ENCODE measurements around the gene USP20. TPM values are rescaled to one million over a fixed set of nuclear protein-coding genes. Genes with fewer than 3 reads are reported as not detected.

The USP20 gene
- total RNA-seq, 1 donor from 2014 or later: 21.3 TPM

DNA sequence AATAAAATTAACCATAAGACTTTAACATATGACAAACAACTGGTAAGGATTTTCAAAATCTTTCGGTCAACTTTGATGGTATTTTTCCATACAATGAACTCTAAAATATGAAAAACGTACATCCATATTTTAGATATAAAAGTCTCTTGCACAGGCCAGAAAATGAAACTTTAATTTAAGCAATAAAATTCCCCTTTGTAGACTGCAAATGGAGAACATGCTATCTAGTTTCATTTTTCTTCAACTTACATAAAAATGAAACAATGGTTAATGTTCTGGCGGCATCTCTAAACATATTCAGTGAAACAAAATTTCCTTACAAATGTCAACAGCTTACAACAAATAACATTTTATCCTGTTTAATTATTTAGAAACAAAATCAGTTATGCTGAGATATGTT, 84.0 kb downstream of the USP20 start:
- DNase-seq (ENCODE audit: low spot score): no peak
- no peaks in the 10 kb centered on the region for H3K27me3 Mint-ChIP-seq (ENCODE audit: low read depth)
- TF ChIP-seq, protein P1, sequence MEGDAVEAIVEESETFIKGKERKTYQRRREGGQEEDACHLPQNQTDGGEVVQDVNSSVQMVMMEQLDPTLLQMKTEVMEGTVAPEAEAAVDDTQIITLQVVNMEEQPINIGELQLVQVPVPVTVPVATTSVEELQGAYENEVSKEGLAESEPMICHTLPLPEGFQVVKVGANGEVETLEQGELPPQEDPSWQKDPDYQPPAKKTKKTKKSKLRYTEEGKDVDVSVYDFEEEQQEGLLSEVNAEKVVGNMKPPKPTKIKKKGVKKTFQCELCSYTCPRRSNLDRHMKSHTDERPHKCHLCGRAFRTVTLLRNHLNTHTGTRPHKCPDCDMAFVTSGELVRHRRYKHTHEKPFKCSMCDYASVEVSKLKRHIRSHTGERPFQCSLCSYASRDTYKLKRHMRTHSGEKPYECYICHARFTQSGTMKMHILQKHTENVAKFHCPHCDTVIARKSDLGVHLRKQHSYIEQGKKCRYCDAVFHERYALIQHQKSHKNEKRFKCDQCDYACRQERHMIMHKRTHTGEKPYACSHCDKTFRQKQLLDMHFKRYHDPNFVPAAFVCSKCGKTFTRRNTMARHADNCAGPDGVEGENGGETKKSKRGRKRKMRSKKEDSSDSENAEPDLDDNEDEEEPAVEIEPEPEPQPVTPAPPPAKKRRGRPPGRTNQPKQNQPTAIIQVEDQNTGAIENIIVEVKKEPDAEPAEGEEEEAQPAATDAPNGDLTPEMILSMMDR (IDR thresholded peaks at IDR 0.05): no peak
- H3K36me3 Mint-ChIP-seq (ENCODE audit: low read depth): peaks cover 11% of the 10 kb centered on the region
- no peaks in the 10 kb centered on the region for H3K4me1 Mint-ChIP-seq (ENCODE audit: low read depth)
- no peak overlapping the region for H3K4me3 Mint-ChIP-seq (ENCODE audit: unreplicated experiment)
- no peak overlapping the region for H3K27ac Mint-ChIP-seq (ENCODE audit: unreplicated experiment)
- no peaks in the 10 kb centered on the region for H3K9me3 Mint-ChIP-seq (ENCODE audit: low read depth)

DNA sequence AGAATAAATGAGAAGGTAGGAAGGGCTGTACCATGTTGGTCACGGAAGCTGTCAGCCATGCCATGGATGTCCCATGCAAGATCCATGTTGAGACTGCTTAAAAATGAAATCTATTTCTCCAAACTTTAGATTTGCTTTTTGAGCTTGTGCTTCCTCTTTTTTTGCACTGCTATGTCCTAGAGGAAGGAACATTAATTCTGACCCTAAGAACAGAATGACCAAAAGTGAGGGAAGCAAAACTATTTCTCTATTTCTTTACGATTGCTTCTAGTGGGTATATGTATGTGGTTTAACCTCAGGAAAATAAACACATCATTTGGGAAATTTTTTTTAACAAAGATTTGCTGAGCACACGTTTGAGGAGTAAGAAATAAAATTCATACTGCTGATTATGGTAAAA, 84.6 kb downstream of the USP20 start:
- Mint-ChIP-seq H3K36me3 (ENCODE audit: low read depth) (peaks cover 15% of the 10 kb centered on the region), H3K4me1 (ENCODE audit: low read depth) (no peaks in the 10 kb centered on the region), H3K27ac (ENCODE audit: unreplicated experiment) (no peak overlapping the region), H3K27me3 (ENCODE audit: low read depth) (no peaks in the 10 kb centered on the region), H3K4me3 (ENCODE audit: unreplicated experiment) (no peak overlapping the region), H3K9me3 (ENCODE audit: low read depth) (no peaks in the 10 kb centered on the region)
- TF ChIP-seq, protein P1 (IDR thresholded peaks at IDR 0.05): no peak
- no peak for DNase-seq (ENCODE audit: low spot score)

DNA sequence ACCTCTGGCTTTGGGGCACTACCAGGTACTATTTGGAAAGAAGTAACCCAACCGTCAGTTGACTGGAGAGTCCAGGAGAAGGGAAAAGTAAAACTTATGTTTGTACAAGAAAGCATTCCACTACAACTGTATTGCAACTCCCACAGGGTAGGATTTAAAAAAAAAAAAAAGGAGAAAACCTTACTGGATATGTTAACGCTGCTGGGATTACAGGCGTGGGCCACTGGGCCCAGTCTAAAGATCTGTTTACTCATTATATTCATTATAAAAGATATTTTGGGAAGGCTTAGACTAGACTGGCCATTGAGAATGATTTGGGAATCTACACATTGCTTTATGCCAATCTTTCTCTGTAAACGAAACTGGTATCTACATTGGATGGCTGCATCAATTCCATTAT, 86.6 kb downstream of the USP20 start:
- Mint-ChIP-seq H3K9me3 (ENCODE audit: low read depth) (no peaks in the 10 kb centered on the region), H3K36me3 (ENCODE audit: low read depth) (peaks cover 19% of the 10 kb centered on the region), H3K4me1 (ENCODE audit: low read depth) (no peaks in the 10 kb centered on the region), H3K27me3 (ENCODE audit: low read depth) (no peaks in the 10 kb centered on the region), H3K27ac (ENCODE audit: unreplicated experiment) (no peak overlapping the region), H3K4me3 (ENCODE audit: unreplicated experiment) (no peak overlapping the region)
- TF ChIP-seq, protein P1 (IDR thresholded peaks at IDR 0.05): no peak
- DNase-seq (ENCODE audit: low spot score): no peak

DNA sequence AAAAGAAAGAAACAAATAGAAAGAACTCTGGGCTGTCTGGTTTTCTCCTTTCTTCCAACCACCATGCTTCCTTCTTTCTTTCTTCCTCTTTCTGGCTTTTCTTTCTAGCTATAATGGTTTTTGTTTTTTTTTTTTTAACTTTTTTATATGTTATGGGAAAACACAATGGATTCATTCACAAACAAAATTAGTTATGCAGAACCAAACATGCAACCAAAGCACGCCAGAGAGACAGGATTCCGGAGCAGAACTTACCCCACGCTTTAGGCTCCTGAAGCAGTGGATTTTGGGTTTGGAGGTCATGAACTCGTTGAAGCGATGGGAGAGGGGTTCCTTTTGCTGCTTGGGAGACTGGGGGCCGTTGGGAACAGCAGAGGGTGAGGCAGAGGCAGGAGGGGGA, 88.3 kb downstream of the USP20 start:
- DNase-seq (ENCODE audit: low spot score): no peak
- Mint-ChIP-seq H3K4me1 (ENCODE audit: low read depth) (no peaks in the 10 kb centered on the region), H3K27me3 (ENCODE audit: low read depth) (no peaks in the 10 kb centered on the region), H3K36me3 (ENCODE audit: low read depth) (peaks cover 23% of the 10 kb centered on the region), H3K9me3 (ENCODE audit: low read depth) (no peaks in the 10 kb centered on the region), H3K27ac (ENCODE audit: unreplicated experiment) (no peak overlapping the region), H3K4me3 (ENCODE audit: unreplicated experiment) (no peak overlapping the region)
- TF ChIP-seq, protein P1 (IDR thresholded peaks at IDR 0.05): no peak

DNA sequence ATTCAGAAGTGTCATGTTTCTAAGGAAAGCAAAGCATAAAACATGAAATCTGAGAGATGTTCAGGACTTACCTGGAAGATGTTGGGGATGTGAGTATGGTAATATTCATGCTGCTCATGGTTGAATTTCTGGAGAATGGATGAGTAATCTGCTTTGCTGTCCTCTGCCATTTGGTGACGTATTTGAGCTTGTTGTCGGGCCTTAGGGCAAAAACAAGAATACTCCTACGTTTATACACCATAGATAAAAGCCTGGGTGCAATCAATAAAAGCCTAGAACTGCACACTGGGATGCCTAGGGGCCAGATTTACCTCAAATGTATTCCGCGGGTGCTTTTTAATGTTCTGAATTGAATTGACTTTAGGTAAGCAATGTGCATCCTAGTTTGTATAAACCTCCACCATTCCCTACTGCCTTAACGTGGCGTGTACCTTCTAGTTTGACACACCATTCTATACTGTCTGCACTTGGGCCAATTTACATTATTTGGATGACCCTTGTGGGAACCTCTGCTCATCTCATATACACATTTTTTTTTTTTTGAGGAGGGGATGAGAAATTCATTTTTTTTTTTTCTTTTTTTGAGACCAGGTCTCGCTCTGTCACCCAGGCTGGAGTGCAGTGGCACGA, 94.4 kb downstream of the USP20 start:
- H3K27me3 Mint-ChIP-seq (ENCODE audit: low read depth): no peaks in the 10 kb centered on the region
- no peak overlapping the region for H3K27ac Mint-ChIP-seq (ENCODE audit: unreplicated experiment)
- peaks cover 13% of the 10 kb centered on the region for H3K36me3 Mint-ChIP-seq (ENCODE audit: low read depth)
- no peaks in the 10 kb centered on the region for H3K9me3 Mint-ChIP-seq (ENCODE audit: low read depth)
- no peak overlapping the region for H3K4me3 Mint-ChIP-seq (ENCODE audit: unreplicated experiment)
- DNase-seq (ENCODE audit: low spot score): no peak
- peaks cover 31% of the 10 kb centered on the region for H3K4me1 Mint-ChIP-seq (ENCODE audit: low read depth)
- TF ChIP-seq, protein P1 (IDR thresholded peaks at IDR 0.05): no peak
